KG1 (cell line): ENCODE data around the gene BLVRA.
"Not testable (repeated sequence)": the region's sequence is repeated elsewhere in the genome, so short reads cannot be mapped to it uniquely, and the experiment has no call there.

Experiments used
- DNase-seq: peaks from one replicate; lab custom pipeline; 2025; lab: John Stamatoyannopoulos, UW

BLVRA gene

DNA sequence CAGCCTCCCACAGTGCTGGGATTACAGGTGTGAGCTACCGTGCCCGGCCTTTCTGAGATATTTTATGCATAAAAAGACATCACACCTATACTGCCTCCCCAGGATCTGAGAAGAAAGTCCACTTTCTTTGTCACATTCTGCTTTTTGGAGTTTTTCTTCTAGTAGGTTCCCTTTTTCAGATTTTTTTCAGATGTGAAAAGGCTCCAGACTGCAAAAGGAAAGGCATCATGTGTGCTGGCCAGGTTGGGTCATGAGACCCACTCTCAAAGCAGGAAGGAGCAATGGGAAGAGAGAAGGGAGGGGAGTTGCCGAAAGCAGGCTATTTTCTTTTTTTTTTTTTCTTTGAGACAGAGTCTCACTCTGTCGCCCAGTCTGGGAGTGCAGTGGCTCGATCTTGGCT is 10.8 kb downstream of the BLVRA start:
- no peak for DNase-seq

DNA sequence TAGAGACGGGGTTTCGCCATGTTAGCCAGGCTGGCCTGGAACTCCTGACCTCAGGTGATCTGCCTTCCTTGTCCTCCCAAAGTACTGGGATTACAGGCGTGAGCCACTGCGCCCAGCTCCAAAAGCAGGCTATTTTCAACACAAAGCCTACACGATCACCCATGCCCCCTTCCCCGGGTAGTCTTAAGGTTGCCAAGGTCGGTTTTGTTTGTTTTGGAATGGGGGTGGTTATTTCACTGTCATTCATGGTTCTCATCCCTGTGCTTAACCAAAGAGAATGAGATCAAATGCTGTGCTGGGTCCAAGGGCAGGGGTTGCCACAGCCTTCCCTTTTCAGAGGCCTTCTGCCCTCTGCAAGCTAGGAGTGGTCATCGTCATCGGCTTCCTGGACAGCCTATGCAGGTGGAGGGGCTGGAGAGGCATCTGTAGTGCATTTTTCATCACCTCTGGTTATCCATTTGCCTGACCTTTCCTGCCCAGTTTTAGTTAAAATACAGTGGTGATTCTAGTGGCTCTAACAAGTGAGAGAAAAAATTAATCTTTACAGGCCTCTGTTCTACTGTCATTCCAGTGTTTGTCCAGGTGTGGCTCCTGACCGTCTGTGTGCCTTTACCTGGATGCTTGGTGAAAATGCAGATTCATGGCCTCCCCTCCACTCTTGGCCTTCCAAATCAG is 11.4 kb downstream of the BLVRA start:
- no peak for DNase-seq

DNA sequence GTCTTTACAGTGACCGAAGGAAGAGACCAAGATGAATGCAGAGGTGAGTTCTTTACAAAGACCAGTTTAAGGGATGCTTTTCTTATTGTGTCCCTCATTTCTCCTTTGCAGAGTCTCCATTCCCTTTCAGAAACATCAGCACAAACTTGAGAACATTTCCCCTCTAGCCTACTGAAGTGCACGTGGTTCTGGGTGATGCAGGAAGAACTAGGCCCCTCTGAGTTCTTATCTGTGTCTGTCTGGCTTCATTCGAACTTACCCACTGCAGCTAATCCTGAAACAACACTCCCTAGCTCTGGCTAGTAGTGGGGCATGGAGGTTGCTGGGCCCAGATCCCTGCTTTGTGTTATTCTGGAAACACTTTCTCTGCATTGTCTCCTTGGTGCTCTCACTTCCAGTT is 12.6 kb downstream of the BLVRA start:
- DNase-seq, result no peak

DNA sequence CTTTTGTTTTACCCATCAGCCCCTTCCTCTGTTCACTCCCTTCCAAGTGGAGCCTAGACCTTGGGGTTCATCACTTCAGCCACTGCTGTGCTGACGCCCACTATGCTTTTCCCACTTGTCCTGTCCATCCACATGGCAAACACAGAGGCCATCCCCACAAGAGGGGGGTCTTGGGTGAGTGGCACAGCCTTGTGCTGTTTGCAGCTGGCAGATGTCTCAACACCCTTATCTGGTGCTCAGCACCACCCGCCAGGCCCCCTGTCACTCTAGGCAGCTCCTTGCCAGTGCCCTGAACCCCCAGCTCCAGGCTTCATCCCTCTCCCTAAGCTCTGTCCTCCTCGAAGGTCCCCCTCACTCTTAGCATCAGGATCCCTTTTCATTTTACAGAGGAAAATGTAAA is 13.1 kb downstream of the BLVRA start:
- no peak for DNase-seq

DNA sequence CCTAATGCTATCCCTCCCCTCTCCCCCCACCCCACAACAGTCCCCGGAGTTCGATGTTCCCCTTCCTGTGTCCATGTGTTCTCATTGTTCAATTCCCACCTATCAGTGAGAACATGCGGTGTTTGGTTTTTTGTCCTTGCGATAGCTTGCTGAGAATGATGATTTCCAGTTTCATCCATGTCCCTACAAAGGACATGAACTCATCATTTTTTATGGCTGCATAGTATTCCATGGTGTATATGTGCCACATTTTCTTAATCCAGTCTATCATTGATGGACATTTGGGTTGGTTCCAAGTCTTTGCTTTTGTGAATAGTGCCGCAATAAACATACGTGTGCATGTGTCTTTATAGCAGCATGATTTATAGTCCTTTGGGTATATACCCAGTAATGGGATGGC is 14.8 kb downstream of the BLVRA start:
- not testable (repeated sequence) for DNase-seq

DNA sequence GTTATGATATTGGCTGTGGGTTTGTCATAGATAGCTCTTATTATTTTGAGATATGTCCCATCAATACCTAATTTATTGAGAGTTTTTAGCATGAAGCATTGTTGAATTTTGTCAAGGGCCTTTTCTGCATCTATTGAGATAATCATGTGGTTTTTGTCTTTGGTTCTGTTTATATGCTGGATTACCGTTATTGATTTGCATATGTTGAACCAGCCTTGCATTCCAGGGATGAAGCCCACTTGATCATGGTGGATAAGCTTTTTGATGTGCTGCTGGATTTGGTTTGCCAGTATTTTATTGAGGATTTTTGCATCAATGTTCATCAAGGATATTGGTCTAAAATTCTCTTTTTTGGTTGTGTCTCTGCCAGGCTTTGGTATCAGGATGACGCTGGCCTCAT is 16.8 kb downstream of the BLVRA start:
- DNase-seq, result not testable (repeated sequence)

DNA sequence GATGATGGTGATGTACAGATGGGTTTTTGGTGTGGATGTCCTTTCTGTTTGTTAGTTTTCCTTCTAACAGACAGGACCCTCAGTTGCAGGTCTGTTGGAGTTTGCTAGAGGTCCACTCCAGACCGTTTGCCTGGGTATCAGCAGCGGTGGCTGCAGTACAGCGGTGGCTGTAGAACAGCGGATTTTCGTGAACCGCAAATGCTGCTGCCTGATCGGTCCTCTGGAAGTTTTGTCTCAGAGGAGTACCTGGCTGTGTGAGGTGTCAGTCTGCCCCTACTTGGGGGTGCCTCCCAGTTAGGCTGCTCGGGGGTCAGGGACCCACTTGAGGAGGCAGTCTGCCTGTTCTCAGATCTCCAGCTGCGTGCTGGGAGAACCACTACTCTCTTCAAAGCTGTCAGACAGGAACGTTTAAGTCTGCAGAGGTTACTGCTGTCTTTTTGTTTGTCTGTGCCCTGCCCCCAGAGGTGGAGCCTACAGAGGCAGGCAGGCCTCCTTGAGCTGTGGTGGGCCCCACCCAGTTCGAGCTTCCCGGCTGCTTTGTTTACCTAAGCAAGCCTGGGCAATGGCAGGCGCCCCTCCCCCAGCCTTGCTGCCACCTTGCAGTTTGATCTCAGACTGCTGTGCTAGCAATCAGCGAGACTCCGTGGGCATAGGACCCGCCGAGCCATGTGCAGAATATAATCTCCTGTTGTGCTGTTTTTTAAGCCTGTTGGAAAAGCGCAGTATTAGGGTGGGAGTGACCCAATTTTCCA is 20.0 kb downstream of the BLVRA start:
- not testable (repeated sequence) for DNase-seq

DNA sequence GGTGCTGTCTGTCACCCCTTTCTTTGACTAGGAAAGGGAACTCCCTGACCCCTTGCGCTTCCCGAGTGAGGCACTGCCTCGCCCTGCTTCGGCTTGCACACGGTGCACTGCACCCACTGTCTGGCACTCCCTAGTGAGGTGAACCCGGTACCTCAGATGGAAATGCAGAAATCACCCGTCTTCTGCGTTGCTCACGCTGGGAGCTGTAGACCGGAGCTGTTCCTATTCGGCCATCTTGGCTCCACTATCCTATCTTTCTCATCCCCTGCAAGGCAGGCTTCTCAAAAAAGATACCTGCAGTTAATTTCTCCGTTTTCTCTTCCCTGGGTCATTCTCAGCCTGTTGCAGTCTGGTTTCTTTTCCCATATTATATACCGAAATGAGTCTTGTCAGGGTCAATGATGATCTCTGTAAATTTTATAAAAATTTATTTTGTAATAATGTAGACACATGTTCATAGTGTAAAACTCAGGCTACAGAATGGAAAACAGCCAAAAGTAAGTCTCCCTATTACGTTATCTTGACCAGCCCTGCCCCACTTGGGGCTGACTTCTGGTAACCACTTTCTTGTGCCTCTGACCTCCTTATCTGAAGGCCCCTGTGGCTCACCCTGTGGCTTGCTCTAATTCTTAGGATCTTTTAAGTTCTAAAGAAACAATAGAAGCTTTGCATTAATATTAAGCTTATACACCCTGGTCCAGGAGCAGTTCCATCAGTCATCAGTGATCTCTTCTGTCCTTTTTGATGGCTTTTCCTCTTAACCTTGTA is 20.7 kb downstream of the BLVRA start:
- DNase-seq, result no peak

DNA sequence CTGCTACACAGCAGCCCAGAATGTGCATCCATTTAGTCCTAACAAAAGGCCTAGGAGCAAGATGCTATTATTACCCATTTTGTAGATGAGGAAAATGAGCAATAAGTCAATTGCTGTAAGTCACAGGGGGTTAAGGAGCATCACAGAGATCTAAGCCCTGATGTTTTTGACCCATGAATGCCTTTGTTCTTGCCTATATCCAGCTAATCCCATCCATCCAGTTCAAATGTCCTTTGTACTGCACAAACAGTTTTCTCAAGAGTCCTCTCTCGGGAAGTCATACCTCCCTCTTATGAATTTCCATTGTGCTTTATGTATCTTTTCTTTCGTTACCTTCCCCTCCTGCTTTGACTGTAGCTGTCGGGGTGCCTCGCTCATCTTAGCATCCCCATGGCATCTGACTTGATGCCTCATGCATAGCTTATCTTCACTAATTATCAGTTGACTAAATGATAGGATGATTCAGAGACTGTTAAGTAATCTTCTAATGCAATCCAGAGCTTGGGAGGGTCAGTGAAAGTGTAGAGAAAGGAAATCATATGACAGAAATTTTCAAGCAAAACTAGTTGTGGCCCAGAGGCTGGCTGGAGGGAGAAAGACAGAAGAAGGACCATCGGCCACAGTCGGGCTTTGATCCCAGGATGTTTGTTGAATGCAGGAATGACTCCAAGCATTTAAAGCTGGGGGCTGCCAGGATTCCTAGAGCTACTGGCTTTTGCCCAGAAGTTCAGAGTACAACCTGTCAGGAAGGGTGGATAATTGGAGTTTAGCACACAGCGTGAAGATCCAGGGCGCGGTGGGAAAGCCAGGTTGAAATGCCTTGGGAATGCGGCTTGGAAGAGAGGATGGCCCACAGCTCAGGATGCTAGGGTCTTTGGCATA is 23.5 kb downstream of the BLVRA start:
- DNase-seq, result no peak

DNA sequence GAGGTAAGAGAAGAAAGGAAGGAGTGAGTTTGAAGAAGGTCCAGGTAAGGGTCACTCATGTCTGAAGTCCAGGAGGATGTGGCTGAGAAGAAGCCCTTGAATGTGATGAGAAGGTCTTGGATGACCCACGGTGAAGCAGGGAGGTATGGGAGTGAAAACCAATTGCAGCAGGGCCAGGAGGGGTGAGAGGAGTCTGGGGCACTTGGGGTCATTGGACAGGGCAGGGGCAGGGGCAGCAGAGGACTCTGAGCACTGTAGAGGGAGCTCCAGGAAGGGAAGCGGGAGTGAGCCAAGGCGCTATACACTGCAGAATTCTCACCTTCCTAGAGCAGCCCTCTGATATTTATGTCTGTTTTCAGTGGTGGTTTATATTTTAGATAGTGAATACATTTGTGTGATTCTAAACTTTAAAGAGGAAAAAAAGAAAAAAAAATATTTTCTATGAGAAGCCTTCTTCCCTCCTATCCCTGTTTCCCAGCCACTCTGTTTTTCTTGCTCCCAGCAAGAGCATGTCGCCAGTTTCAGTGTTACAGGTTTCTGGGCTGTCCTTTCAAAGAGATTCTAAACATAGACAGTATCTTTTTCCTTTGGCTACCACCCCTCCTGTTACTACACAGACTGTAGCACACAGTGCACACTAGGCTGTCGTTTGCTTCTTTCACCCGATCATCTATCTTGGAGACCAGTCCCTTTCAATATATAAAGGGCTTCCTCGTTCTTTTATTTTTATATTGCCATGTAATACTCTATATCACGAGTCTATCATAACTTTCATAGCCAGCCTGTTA is 24.5 kb downstream of the BLVRA start:
- DNase-seq, result no peak

DNA sequence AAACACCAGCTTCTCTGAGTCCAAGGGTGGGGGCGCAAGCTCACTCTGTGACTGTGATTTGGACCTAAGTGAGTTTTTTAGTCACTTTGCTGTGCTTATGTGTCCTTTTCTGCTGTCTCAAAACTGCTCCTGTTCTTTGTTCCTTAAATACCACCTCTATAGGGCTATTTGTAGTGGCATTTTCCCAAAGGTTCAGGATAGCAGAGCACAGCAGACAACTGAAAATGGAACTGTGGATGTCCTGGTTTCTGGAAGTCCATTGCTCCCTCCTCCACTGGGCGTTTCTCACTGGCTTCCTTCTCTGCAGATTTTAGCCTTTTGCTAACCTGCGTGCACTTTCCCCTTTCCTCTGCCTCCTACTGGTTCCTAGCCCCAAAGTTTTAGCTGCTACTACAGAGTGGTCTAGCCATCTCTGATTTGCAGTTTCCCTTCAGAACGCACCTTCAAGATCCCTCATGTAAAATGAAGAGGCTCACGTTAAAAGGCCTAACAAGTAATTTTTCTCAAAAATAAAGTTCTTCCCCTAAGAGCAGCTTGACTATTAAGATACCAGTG is 25.6 kb downstream of the BLVRA start:
- no peak for DNase-seq

DNA sequence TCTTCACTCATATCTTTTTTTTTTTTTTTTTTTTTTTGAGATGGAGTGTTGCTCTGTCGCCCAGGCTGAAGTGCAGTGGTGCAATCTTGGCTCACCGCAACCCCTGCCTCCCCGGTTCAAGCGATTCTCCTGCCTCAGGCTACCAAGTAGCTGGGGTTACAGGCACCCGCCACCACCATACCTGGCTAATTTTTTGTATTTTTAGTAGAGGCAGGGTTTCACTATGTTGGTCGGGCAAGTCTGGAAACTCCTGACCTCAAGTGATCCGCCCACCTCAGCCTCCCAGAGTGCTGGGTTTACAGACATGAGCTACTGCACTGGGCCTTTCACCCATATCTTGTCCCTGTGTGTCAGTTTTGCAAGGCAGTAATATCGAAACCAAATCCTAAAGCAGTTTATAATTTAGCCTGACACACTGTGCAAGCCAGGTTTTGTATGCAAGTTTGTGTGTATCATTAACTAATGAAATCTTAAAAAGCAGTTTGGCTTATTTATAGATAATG is 26.2 kb downstream of the BLVRA start:
- DNase-seq, result not testable (repeated sequence)

DNA sequence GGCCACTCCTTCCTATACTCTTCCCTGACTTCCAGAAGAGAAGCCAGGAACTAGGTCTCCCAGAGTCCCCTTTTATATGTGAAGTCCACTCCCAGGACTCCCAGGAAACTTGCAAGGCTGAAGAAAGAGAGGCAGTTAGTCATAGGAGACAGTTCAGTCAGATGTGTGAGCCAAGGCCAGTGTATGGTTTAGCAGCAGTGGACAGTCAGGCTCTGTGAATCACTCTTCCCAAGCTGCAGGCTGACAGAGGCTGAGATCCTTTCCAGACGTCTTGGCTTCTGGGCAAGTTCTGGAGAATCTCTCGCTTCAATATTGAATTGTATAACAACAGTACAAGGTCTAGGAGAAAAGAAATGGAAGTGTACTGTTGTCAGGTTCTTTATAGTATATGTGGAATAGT is 26.9 kb downstream of the BLVRA start:
- DNase-seq, result no peak

DNA sequence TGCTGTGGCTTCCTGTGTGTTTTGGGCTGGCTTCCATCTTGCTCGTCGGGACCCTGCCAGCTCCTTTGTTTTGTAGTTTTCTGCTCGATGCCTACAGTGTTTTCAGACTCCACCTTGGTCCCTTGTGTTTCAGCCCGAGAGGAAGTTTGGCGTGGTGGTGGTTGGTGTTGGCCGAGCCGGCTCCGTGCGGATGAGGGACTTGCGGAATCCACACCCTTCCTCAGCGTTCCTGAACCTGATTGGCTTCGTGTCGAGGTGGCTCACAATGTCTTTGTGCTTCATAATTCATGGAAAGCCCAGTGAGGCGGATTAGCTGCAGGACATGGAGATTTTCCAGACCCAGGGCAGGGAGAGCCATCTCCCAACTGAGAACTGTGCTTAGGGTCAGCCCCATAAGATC is 29.3 kb downstream of the BLVRA start:
- DNase-seq, result no peak

DNA sequence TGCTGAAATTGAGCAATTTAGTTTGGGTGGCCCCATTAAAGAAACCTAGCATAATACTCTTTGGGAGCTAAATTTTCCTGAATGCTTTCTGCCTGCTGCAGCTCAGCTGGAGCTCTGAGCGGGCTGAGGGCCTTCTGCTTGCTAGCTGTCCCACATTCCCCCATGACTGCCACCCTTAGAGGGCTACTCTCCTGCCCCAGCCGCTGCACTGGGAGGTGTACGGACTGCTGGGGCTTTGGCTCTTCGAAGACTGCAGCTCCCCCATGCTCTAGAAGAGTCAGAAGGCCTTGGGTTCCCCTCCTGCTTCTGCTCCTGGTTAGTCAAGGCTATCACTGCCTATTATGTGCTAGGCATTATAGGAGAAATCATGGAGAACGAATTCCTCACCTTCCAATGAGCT is 31.5 kb downstream of the BLVRA start:
- no peak for DNase-seq

DNA sequence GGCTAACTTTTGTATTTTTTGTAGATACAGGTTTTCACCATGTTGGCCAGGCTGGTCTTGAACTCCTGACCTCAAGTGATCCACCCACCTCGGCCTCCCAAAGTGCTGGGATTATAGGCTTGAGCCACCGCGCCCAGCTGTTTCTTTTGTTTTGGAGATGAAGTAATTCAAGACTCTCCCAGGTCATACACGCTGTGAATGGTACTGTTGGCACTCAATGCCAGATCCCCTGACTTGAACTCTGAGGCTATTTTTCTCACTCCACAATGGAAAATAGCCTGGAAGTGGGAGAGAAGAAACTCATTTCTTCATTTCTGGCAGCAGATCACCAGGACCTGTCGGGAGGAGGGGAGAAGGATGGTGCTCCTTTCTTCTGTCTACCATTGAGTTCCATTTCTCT is 32.4 kb downstream of the BLVRA start:
- DNase-seq, result no peak

DNA sequence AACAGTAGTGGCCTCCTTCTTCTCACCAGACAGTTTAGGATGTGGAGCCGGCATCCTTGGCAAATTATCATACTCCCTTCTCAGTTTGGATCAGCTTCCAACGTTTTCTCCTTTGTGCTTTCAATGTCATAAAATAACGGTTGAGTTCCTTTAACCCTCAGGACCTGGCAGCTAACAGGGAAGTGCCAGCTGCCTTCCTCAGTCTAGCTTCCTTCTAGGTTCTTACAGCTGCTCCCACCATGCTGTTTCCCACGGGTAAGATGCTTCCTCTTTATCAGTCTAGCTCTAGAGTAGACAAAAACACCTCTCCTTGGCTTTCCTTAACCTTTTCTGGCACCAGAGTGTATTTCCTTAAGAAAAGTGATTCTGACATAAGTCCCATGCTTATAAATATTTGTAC is 33.2 kb downstream of the BLVRA start:
- no peak for DNase-seq

DNA sequence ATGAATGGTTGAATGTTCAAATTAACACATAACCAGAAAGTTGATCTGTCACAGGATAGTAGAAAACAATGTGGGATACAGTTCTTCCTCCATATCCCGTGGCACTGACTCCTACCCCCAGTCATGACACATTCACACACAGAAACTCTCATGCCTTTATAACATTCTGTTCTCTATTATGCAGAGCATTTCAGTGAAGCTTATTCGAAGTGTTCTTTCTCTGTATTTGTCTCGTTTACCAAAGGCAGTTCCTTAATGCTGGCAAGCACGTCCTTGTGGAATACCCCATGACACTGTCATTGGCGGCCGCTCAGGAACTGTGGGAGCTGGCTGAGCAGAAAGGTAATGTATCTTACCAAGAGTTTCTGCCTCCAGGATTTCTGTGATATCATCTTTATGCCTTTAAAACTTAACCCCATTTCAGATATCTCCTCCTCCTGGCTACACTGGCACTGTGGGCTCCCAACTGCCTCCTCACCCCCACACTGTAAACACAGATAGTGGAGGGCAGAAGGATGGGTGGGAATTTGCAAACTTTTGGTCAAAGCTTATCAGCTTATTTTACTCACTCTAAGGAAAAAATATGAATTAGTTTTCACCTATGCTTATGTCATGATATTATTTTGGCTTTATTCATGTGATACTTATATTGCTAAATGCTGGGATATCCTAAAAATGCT is 34.1 kb downstream of the BLVRA start:
- DNase-seq, result no peak

DNA sequence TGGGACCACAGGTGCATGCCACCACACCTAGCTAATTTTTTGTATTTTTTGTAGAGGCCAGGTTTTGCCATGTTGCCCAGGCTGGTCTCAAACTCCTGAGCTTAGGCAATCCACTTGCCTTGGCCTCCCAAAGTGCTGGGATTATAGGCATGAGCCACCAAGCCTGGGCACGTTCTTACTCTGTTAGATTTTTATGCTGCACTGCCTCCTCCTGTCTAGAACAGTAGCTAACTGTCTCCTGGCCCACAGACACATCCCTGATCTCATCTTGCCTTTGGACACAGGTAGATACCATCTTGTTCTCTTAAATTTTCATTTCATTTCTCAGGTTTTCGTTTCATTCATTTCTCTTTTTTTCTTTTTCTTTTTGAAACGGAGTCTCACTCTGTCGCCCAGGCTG is 41.1 kb downstream of the BLVRA start:
- no peak for DNase-seq

DNA sequence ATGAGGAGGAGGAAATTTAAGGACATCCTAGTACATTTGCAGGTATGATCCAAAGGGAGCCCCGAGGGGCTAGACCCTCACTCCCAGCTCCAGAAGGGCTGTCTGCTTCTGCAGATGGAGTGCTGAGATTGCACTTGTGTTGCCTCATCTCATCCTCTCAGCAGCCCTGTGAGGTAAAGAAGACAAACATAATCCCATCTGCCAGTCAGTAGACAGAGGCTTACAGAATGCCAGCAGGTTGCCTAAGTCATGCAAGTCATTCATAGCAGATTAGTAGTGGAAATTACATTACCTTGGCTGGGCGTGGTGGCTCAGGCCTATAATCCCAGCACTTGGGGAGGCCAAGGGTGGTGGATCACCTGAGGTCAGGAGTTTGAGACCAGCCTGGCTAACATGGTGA is 45.4 kb downstream of the BLVRA start:
- no peak for DNase-seq
